Measurements from ENCODE around the gene MAGOHB.

DNA sequence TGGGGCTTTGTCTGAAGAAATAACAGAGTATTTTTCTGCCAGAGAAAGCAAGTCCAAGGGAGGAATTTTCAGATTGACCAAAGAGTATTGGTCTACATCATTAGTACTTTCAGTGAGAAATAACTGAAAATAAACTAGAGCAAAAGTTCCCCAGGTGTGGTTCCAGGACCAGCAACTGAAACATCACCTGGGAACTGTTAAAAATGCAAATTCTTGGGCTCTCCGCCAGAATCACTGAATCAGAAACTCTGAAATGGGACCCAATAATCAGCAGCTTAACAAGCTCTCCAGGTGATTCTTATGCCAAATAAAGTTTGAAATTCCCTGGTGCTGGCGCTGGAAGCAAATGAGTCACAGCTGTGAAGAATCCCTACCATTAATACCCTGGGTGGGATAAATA lies 55.6 kb downstream of the MAGOHB start:
- TF ChIP-seq MAX (IDR thresholded peaks at IDR 0.05) (no peak), TCF12 (IDR thresholded peaks at IDR 0.05; ENCODE audit: low read depth) (0 out of 2 replicates have a peak, but pooled peaks have one; percentile 15), YY1 (IDR thresholded peaks at IDR 0.05; ENCODE audit: low read depth) (no peak), FOXM1 (IDR thresholded peaks at IDR 0.05; ENCODE audit: borderline replicate concordance, low read depth) (no peak), CREB1 (IDR thresholded peaks at IDR 0.05; ENCODE audit: low read depth) (no peak), RAD21 (IDR thresholded peaks at IDR 0.05; ENCODE audit: low read depth) (no peak), EP300 (IDR thresholded peaks at IDR 0.05; ENCODE audit: borderline replicate concordance) (no peak), CEBPB (IDR thresholded peaks at IDR 0.05) (no peak), NFIC (IDR thresholded peaks at IDR 0.05) (peak; percentile 76), EGR1 (IDR thresholded peaks at IDR 0.05) (no peak), TAF1 (IDR thresholded peaks at IDR 0.05; ENCODE audit: low read depth) (no peak), TEAD4 (IDR thresholded peaks at IDR 0.05) (0 out of 2 replicates have a peak, but pooled peaks have one; percentile 36)
- TF ChIP-seq, protein P1, sequence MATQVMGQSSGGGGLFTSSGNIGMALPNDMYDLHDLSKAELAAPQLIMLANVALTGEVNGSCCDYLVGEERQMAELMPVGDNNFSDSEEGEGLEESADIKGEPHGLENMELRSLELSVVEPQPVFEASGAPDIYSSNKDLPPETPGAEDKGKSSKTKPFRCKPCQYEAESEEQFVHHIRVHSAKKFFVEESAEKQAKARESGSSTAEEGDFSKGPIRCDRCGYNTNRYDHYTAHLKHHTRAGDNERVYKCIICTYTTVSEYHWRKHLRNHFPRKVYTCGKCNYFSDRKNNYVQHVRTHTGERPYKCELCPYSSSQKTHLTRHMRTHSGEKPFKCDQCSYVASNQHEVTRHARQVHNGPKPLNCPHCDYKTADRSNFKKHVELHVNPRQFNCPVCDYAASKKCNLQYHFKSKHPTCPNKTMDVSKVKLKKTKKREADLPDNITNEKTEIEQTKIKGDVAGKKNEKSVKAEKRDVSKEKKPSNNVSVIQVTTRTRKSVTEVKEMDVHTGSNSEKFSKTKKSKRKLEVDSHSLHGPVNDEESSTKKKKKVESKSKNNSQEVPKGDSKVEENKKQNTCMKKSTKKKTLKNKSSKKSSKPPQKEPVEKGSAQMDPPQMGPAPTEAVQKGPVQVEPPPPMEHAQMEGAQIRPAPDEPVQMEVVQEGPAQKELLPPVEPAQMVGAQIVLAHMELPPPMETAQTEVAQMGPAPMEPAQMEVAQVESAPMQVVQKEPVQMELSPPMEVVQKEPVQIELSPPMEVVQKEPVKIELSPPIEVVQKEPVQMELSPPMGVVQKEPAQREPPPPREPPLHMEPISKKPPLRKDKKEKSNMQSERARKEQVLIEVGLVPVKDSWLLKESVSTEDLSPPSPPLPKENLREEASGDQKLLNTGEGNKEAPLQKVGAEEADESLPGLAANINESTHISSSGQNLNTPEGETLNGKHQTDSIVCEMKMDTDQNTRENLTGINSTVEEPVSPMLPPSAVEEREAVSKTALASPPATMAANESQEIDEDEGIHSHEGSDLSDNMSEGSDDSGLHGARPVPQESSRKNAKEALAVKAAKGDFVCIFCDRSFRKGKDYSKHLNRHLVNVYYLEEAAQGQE (IDR thresholded peaks at IDR 0.05; ENCODE audit: low read depth) = no peak
